IMR-90 (cell line): Measurements from ENCODE around the gene ZNF195. TPM values are rescaled to one million over a fixed set of nuclear protein-coding genes. Genes with fewer than 3 reads are reported as not detected.

ENCODE experiments used
- ATAC-seq: fragments of 200-7000 bp; cut with Tn5 transposase; 2 replicates; pipeline ENCODE4 v1.9.1; 2020; ENCODE audit warnings: low read depth, mild to moderate bottlenecking, moderate library complexity
- BruUV-seq: library from RNA; stranded (reverse); fragments of 400-500 nt; replicated peaks from 2 replicates; lab custom pipeline; 2021; lab: Mats Ljungman, UMichigan
- CTCF ChIA-PET: fragments of 300-600 bp; formaldehyde crosslinking; extraction: SDS; loops from one replicate; lab custom pipeline; 2021; ENCODE audit warnings: antibody characterized with exemption; lab: Yijun Ruan, JAX
- POLR2A ChIA-PET: fragments of 300-600 bp; sonication (Branson Sonifier 250); formaldehyde crosslinking; loops from one replicate; lab custom pipeline; 2022; ENCODE audit warnings: antibody characterized with exemption; ENCODE audit not compliant: unreplicated experiment; lab: Charles Lee
- DNase-seq: peaks from one replicate; pipeline ENCODE4 v3.0.0; 2013
- H2AFZ ChIP-seq: replicated peaks from 2 replicates; pipeline ENCODE3; 2013; ENCODE audit warnings: low read length, mild to moderate bottlenecking; ENCODE audit not compliant: poor library complexity
- H2AK5ac ChIP-seq: 2 replicates; pipeline ENCODE4 v1.6.1; 2013; ENCODE audit warnings: low read depth, low read length, inconsistent platforms
- H2AK9ac ChIP-seq: replicated peaks from 2 replicates; pipeline ENCODE3; 2013; ENCODE audit warnings: mild to moderate bottlenecking, low read depth, low read length, moderate library complexity; ENCODE audit not compliant: poor library complexity
- H2BK120ac ChIP-seq: 2 replicates; pipeline ENCODE4 v1.6.1; 2013; ENCODE audit warnings: low read depth, low read length, inconsistent platforms
- H2BK15ac ChIP-seq: 3 replicates; pipeline ENCODE4 v1.6.1; 2013; ENCODE audit warnings: low read depth, low read length, inconsistent platforms
- H2BK20ac ChIP-seq: 2 replicates; pipeline ENCODE4 v1.6.1; 2013; ENCODE audit warnings: low read depth, mild to moderate bottlenecking, inconsistent platforms, low read length, moderate library complexity
- H2BK5ac ChIP-seq: 2 replicates; pipeline ENCODE4 v1.6.1; 2013; ENCODE audit warnings: mild to moderate bottlenecking, low read depth, low read length, inconsistent platforms; ENCODE audit not compliant: poor library complexity, severe bottlenecking
- H3K14ac ChIP-seq: replicated peaks from 2 replicates; pipeline ENCODE4 v1.6.1; 2013; ENCODE audit warnings: low read depth, low read length, inconsistent platforms
- H3K18ac ChIP-seq: 2 replicates; pipeline ENCODE4 v1.6.1; 2013; ENCODE audit warnings: low read depth, low read length, control low read depth
- H3K23ac ChIP-seq: 2 replicates; pipeline ENCODE4 v1.6.1; 2013; ENCODE audit warnings: low read depth, low read length, inconsistent platforms
- H3K27ac ChIP-seq: 2 replicates; pipeline ENCODE4 v1.5.1; 2013; ENCODE audit warnings: mild to moderate bottlenecking, control low read depth, low read length; ENCODE audit not compliant: insufficient read depth
- H3K27me3 ChIP-seq: 2 replicates; pipeline ENCODE4 v1.6.1; 2013; ENCODE audit warnings: low read length; ENCODE audit not compliant: control insufficient read depth, insufficient read depth
- H3K36me3 ChIP-seq: 2 replicates; pipeline ENCODE4 v1.6.1; 2013; ENCODE audit warnings: low read length, mixed read lengths; ENCODE audit not compliant: control insufficient read depth, insufficient read depth
- H3K4ac ChIP-seq: 2 replicates; pipeline ENCODE4 v1.6.1; 2013; ENCODE audit warnings: low read depth, low read length, inconsistent platforms
- H3K4me1 ChIP-seq: 2 replicates; pipeline ENCODE4 v1.6.1; 2013; ENCODE audit warnings: low read length, mixed read lengths; ENCODE audit not compliant: control insufficient read depth, insufficient read depth
- H3K4me2 ChIP-seq: 2 replicates; pipeline ENCODE4 v1.6.1; 2013; ENCODE audit warnings: low read depth, mild to moderate bottlenecking, control low read depth, low read length, moderate library complexity
- H3K4me3 ChIP-seq: 2 replicates; pipeline ENCODE4 v1.5.1; 2013; ENCODE audit warnings: low read depth, mild to moderate bottlenecking, control low read depth, low read length, moderate library complexity; ENCODE audit not compliant: insufficient read depth
- H3K56ac ChIP-seq: 2 replicates; pipeline ENCODE4 v1.6.1; 2013; ENCODE audit warnings: low read length, inconsistent platforms; ENCODE audit not compliant: insufficient read depth; ENCODE audit errors: extremely low read depth
- H3K79me1 ChIP-seq, 2 experiments: 2 replicates each; pipeline ENCODE4 v1.6.1; 2013; ENCODE audit warnings: low read length in 2 of 2, inconsistent platforms in 1 of 2, low read depth in 1 of 2
- H3K9ac ChIP-seq: 2 replicates; pipeline ENCODE4 v1.6.1; 2013; ENCODE audit warnings: low read depth, low read length, control low read depth
- H3K9me1 ChIP-seq: 2 replicates; pipeline ENCODE4 v1.6.1; 2013; ENCODE audit warnings: low read length, inconsistent platforms; ENCODE audit not compliant: insufficient read depth
- H3K9me3 ChIP-seq: 2 replicates; pipeline ENCODE4 v1.6.1; 2013; ENCODE audit warnings: low read length; ENCODE audit not compliant: control insufficient read depth, insufficient read depth
- H4K20me1 ChIP-seq: 2 replicates; pipeline ENCODE4 v1.6.1; 2013; ENCODE audit warnings: low read length, inconsistent platforms; ENCODE audit not compliant: insufficient read depth
- H4K5ac ChIP-seq: 2 replicates; pipeline ENCODE4 v1.6.1; 2013; ENCODE audit warnings: mild to moderate bottlenecking, low read depth, low read length, control low read depth
- H4K8ac ChIP-seq, 2 experiments: 2 replicates each; pipeline ENCODE4 v1.6.1; 2013; ENCODE audit warnings: low read depth in 2 of 2, low read length in 2 of 2, control low read depth in 1 of 2, inconsistent platforms in 1 of 2
- H4K91ac ChIP-seq: 2 replicates; pipeline ENCODE4 v1.6.1; 2013; ENCODE audit warnings: low read depth, low read length, inconsistent platforms; ENCODE audit not compliant: insufficient read depth
- BHLHE40 ChIP-seq: fragments of 150-350 bp; IDR thresholded peaks from 2 replicates; pipeline ENCODE4 v1.6.1; 2016; ENCODE audit warnings: mild to moderate bottlenecking, low read depth, low read length
- CEBPB ChIP-seq: IDR thresholded peaks from 2 replicates; pipeline ENCODE4 v1.6.1; 2012; ENCODE audit warnings: low read depth, low read length, improper control_type of control experiment
- CHD1 ChIP-seq: IDR thresholded peaks from 2 replicates; pipeline ENCODE4 v1.6.1; 2012; ENCODE audit warnings: low read depth, low read length, improper control_type of control experiment
- CTCF ChIP-seq: conservative IDR thresholded peaks from 2 replicates; pipeline ENCODE4 v1.5.1; 2012; ENCODE audit warnings: mild to moderate bottlenecking, low read depth, low read length, improper control_type of control experiment
- ELK1 ChIP-seq: fragments of 150-350 bp; IDR thresholded peaks from 2 replicates; pipeline ENCODE4 v1.6.1; 2016; ENCODE audit warnings: low read depth, mild to moderate bottlenecking, low read length, moderate library complexity, borderline replicate concordance
- FOS ChIP-seq: fragments of 150-350 bp; IDR thresholded peaks from 2 replicates; pipeline ENCODE4 v1.6.1; 2016; ENCODE audit warnings: low read depth, low read length
- MAFK ChIP-seq: IDR thresholded peaks from 2 replicates; pipeline ENCODE4 v1.6.1; 2012; ENCODE audit warnings: low read depth, low read length, improper control_type of control experiment
- MAZ ChIP-seq: IDR thresholded peaks from 2 replicates; pipeline ENCODE4 v1.6.1; 2012; ENCODE audit warnings: low read depth, mild to moderate bottlenecking, low read length, improper control_type of control experiment, moderate library complexity, borderline replicate concordance
- MXI1 ChIP-seq: IDR thresholded peaks from 2 replicates; pipeline ENCODE4 v1.6.1; 2012; ENCODE audit warnings: low read depth, mild to moderate bottlenecking, low read length, moderate library complexity, borderline replicate concordance
- NFE2L2 ChIP-seq: fragments of 150-350 bp; IDR thresholded peaks from 2 replicates; pipeline ENCODE4 v1.6.1; 2016; ENCODE audit warnings: low read depth, mild to moderate bottlenecking, low read length
- POLR2A ChIP-seq: IDR thresholded peaks from 2 replicates; pipeline ENCODE4 v1.6.1; 2012; ENCODE audit warnings: mild to moderate bottlenecking, low read depth, low read length
- RAD21 ChIP-seq: IDR thresholded peaks from 2 replicates; pipeline ENCODE4 v1.6.1; 2012; ENCODE audit warnings: low read length, improper control_type of control experiment
- RCOR1 ChIP-seq: IDR thresholded peaks from 2 replicates; pipeline ENCODE4 v1.6.1; 2012; ENCODE audit warnings: mild to moderate bottlenecking, low read length, improper control_type of control experiment; ENCODE audit not compliant: insufficient replicate concordance
- RFX5 ChIP-seq: IDR thresholded peaks from 2 replicates; pipeline ENCODE4 v1.8.0; 2012; ENCODE audit warnings: low read depth, mild to moderate bottlenecking, low read length, moderate library complexity
- SMC3 ChIP-seq: fragments of 150-350 bp; IDR thresholded peaks from 2 replicates; pipeline ENCODE4 v1.6.1; 2016; ENCODE audit warnings: low read depth, mild to moderate bottlenecking, antibody characterized with exemption, low read length, moderate library complexity
- USF2 ChIP-seq: fragments of 150-350 bp; IDR thresholded peaks from 2 replicates; pipeline ENCODE4 v1.6.1; 2017; ENCODE audit warnings: mild to moderate bottlenecking, antibody characterized with exemption, low read length, low read depth
- WGBS, 2 experiments: methylation state at CpG; one replicate each; pipeline versions ENCODE4 v1.1.5 to v1.1.7; 2013; ENCODE audit warnings: missing lambda C conversion rate in 2 of 2; ENCODE audit not compliant: insufficient read length in 1 of 2; ENCODE audit errors: extremely low coverage in 2 of 2; 5-methylcytosine and 5-hydroxymethylcytosine counted together
- dilution Hi-C: fragments of 300-500 bp; cut with HindIII; formaldehyde crosslinking; loops from one replicate; pipeline ENCODE4 v1.14.3; 2018; ENCODE audit warnings: low sequenced_read_pairs; ENCODE audit not compliant: unreplicated experiment
- in situ Hi-C: fragments of 300-500 bp; cut with MboI; formaldehyde crosslinking; loops from 3 replicates; pipeline ENCODE4 v1.14.3; 2019; ENCODE audit warnings: low sequenced_read_pairs, inconsistent platforms, mixed read lengths
- intact Hi-C: fragments of 100-400 bp; cut with micrococcal nuclease; formaldehyde crosslinking; loops from 2 replicates; pipeline ENCODE4 v1.10.0; 2022
- polyA plus RNA-seq, 3 experiments: library from polyadenylated mRNA; depleted of rRNA; stranded (reverse); fragments of >200 nt; gene quantifications; 2 replicates each; pipeline ENCODE4 v1.2.3, GENCODE V29; 2012; ENCODE audit warnings: low replicate concordance in 1 of 3
- total RNA-seq: library from RNA; depleted of rRNA; stranded (reverse); fragments of >200 nt; gene quantifications from 2 replicates; pipeline ENCODE4 v1.2.3, GENCODE V29; 2012

ZNF195 gene
- total and polyA plus RNA-seq, 2 of the 4 experiments (the other 2 are of a cell fraction), result 10.2 to 24.4 TPM

GRCh38 chr11:3412837-3413236 is 33.9 kb upstream of the ZNF195 start:
- Histone ChIP-seq H4K8ac (no peak overlapping the region), H4K91ac (no peak overlapping the region), H4K20me1 (no peaks in the 10 kb centered on the region), H3K4ac (no peak overlapping the region), H2AK5ac (no peak overlapping the region), H3K9ac (no peak overlapping the region), H3K4me2 (no peak overlapping the region), H3K27ac (no peak overlapping the region), H3K9me1 (no peaks in the 10 kb centered on the region), H2BK120ac (no peak overlapping the region), H3K14ac (no peak overlapping the region), H4K5ac (no peak overlapping the region), H2AK9ac (no peak overlapping the region), H3K4me1 (no peaks in the 10 kb centered on the region), H3K36me3 (no peaks in the 10 kb centered on the region), H3K56ac (no peak overlapping the region), H3K4me3 (no peak overlapping the region), H2BK15ac (no peak overlapping the region), H3K23ac (no peak overlapping the region), H3K18ac (no peak overlapping the region), H3K79me1 (no peaks in the 10 kb centered on the region), H2BK20ac (no peak overlapping the region), H2BK5ac (no peak overlapping the region), H3K27me3 (no peaks in the 10 kb centered on the region; the same call in 1 of the 2 replicates), H2AFZ (no peak overlapping the region), H3K9me3 (no peaks in the 10 kb centered on the region)
- in situ Hi-C loops (loop anchor here (25.0 kb wide), 1 partner anchor 351 kb away; the partner anchor contains the start of gene CARS1), intact Hi-C loops (no loop called here), dilution Hi-C loops (no loop called here)
- 87% methylated on average over 8 of the region's 15 CpGs; no CpG with 5 or more reads in 1 of the 2 experiments for WGBS, 2 experiments
- no TSS peak for BruUV-seq
- ATAC-seq (no peak), DNase-seq (no peak)
- TF ChIP-seq NFE2L2, result no peak
- TF ChIP-seq RCOR1, result no peak
- no peak for TF ChIP-seq CHD1
- TF ChIP-seq CTCF, result no peak
- TF ChIP-seq RFX5, result no peak
- TF ChIP-seq RAD21, result no peak
- TF ChIP-seq USF2, result no peak
- no peak for TF ChIP-seq CEBPB
- no peak for TF ChIP-seq BHLHE40
- TF ChIP-seq POLR2A, result no peak
- TF ChIP-seq MAZ, result no peak
- no peak for TF ChIP-seq MXI1
- TF ChIP-seq FOS, result no peak
- no peak for TF ChIP-seq ELK1
- TF ChIP-seq MAFK, result no peak
- TF ChIP-seq SMC3, result no peak
- ChIA-PET POLR2A (no interaction called here), CTCF (no interaction called here)
